Umbilical cord (tissue), 2 donors: ENCODE results near the gene NFIA. TPM values are rescaled to one million over a fixed set of nuclear protein-coding genes. Genes with fewer than 3 reads are reported as not detected.

Experiments used
- DNase-seq: peaks from one replicate; pipeline ENCODE4 v3.0.0-alpha.2; 2015; ENCODE audit warnings: low spot score
- total RNA-seq: library from RNA; depleted of rRNA; stranded (reverse); fragments of >200 nt; gene quantifications from one replicate; pipeline ENCODE4 v1.2.3, GENCODE V29; 2014; ENCODE audit warnings: low replicate concordance; ENCODE audit not compliant: insufficient read depth

NFIA gene
- total RNA-seq, 1 donor from 2014 or later = 23.6 TPM

DNA sequence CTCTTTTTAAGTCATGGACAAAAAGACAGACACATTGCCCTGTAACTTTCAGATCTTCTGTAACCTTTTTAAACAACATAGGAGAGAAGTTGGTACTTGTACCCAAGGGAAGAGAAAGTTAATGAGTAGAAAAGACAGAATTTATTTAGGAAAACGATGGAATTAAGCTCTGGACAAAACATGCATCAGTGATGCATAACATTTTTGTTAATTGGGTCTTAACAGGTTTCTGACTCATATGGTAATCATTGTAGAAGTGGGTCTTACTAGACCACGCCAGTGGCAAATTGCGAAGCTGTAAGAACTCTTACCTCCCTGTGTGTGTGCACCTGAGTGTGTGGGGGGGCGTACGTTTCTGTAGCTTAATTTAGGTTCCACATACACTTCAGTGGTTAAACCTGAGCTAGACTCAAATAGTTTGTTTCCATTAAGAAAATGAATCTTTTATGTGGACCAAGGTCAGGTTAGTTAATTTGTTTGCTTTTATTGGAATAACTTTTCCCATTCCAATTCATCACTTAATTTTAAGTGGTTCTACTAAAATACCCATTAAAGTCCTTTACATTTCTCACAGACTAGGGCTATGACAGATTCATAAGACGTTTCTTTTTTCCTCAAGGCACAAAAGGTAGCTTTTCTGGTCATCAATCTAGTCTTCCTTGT is 48.1 kb downstream of the NFIA start:
- no peak for DNase-seq

DNA sequence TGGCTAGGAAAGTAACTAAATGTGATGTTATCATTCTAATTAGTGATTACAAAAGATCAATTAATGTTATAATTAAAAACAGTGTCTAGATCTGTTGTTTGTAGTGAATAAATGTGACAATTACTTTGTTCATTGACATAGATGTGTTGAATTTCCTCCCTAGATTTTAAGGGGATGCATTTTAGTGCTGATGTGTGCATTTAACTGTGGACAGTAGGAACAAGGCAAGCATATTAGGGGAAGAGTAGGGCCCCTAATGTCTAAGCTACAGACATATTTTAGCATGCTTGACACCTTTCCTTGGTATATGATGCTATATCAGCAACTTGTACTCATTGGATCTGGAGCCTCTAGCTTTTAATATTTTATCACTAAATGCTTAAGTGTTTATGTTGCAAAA is 48.9 kb downstream of the NFIA start:
- DNase-seq = no peak

DNA sequence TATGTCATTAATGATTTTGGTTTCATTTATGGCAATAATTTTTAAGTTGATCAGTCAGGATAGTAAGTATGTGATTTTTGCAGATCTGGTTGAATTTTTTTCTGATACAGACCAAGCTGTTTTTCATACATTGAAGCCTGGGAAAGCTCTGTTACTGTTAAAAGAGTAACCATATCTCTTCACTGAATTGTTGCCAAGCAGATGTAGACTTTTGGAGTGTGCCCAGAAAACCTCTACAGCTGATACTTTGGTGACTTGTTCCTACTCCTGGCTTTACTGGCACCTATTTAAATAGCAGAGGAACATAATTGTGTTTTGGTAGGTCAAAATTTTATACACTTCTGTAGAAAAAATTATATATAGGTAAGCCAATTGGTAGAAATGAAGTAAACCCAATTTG is 49.4 kb downstream of the NFIA start:
- peak; percentile 86 for DNase-seq

DNA sequence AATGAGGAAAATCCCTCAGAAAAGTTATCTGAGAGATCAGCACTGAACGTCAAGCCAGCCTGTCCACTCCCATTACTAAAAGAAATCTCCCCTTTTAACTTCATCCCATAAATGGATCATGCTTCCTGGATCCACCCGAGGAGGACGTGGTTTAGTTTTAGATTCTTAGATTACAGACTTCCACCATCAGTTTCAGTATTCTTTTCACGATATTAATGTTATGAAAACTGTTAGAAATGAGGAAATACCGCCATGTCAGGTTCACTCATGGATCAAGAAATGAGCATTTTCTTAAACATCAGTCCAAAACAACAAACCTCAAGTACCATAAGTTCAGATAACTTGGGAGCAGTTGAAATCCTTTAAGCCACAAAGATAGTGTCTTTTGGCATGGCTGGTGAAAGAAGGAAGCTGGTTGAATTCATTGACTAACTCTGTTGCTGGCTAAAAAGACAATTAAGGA is 49.8 kb downstream of the NFIA start:
- peak; percentile 90 for DNase-seq

DNA sequence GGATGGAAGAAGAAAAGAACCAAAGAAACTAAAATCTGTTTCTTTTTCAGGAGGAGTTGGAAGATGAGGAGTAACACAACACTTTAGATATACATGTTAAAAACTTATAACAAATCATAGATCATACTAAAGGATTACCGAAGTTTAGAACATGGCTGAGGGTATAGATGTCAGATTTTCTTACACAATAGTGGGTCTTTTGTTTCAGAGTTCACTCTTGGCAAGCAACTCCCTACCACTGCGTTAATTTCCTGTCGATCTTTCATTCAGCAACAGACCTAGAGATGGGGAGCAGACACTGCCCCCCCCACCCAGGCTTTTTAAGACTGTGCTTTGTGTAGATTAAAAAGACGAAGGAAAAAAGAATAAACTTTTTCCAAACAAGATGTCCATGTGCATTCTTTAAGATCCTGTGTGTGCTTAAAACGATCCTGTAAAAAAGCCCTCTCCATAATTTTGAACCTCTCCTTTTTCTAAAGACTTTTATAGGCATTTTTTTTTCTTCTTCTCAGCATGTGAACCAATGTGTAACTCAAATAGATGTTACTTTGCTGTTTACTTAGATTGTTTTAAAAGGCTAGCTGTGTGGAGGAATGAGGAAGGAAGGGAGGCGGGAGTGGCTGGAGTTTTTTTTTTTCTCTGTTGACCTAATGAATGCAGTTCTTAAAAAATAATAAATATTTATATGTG is 50.4 kb downstream of the NFIA start:
- DNase-seq = peak; percentile 60

DNA sequence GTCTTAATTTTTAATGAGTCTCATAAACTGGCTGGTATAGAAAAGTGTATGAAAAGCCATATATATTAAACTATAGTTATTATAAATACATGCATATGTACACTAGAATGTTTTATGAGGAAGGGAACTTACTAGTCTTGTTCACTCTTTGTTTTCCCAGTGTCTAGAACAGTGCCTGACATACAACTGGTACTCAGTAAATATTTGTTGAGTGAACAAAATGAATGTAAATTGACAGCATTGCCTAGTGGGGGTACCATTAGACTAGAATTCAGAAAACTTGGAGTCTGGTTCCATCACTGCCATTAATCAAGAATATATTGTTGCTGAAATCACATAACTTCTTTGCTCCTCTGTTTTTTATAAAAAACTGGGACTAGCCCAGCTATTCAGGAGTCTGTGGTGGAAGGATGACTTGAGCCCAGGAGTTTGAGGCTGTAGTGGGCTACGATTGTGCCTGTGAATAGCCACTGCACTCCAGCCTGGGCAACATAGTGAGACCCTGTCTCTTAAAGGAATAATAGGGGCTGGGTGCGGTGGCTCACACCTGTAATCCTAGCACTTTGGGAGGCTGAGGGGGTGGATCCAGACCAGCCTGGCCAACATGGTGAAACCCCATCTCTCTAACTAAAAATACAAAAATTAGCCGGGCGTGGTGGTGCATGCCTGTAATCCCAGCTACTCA is 51.1 kb downstream of the NFIA start:
- DNase-seq = no peak

DNA sequence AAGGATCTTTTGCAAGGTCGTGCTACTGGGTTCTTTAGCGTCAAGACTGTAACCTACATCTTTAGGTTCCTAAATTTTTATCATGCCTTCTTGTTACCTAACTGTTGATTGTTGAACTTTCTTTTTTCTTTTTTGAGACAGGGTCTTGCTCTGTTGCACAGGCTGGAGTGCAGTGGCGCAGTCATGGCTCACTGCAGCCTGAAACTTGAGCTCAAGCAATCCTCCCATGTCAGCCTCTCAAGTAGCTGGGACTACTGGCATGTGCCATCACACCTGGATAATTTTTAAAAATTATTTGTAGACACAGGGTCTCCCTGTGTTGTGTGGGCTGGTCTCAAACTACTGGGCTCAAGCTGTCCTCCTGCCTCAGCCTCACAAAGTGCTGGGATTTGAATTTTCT is 52.9 kb downstream of the NFIA start:
- no peak for DNase-seq

DNA sequence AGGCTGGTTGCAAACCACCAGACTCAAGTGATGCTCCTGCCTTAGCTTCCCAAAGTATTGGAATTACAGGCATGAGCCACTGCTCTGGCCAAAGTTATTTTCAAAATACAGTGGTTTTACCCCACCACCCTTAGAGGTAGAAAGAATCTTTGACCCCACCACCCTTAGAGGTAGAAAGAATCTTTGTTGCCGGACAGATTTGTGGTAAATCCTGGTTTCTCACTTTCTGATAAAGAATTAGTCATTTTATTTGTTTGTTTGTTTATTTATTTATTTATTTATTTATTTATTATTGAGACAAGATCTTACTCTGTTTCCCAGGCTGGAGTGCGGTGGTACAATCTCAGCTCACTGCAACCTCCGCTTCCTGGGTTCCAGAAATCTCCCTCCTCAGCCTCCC is 55.9 kb downstream of the NFIA start:
- DNase-seq = no peak

DNA sequence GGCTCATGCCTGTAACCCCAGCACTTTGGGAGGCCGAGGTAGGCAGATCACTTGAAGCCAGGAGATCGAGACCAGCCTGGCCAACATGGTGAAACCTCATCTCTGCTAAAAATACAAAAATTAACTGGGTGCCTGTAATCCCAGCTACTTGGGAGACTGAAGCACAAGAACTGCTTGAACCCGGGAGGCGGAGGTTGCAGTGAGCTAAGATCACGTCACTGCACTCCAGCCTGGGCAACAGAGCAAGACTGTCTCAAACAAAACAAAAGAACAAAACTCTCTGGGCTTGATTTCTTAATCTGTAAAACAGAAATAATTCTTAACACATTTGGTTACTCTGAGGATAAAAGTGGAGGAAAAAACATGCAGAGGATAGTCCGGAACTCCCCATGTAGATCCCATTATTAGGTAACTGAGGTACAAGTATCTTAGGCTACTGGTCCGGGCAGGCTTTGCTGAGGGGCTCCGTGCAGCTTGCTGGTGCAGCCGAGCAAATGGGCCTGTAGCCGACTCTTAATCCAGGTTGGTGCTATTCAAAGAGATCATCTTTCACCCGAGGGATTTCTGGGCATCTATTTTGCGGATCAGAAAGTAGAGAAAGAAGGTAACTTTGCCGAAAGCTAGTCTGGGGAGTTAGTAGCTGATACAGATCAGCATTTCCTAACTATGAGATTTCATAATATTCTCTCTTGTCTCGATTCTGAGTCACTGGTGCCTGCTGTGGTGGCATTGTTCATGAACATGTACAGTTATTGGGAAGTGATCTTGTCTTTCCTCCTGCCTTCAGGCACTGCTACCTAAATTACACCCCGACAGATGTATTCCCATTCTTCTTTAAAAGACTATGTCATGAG is 56.8 kb downstream of the NFIA start:
- peak; percentile 43 for DNase-seq

DNA sequence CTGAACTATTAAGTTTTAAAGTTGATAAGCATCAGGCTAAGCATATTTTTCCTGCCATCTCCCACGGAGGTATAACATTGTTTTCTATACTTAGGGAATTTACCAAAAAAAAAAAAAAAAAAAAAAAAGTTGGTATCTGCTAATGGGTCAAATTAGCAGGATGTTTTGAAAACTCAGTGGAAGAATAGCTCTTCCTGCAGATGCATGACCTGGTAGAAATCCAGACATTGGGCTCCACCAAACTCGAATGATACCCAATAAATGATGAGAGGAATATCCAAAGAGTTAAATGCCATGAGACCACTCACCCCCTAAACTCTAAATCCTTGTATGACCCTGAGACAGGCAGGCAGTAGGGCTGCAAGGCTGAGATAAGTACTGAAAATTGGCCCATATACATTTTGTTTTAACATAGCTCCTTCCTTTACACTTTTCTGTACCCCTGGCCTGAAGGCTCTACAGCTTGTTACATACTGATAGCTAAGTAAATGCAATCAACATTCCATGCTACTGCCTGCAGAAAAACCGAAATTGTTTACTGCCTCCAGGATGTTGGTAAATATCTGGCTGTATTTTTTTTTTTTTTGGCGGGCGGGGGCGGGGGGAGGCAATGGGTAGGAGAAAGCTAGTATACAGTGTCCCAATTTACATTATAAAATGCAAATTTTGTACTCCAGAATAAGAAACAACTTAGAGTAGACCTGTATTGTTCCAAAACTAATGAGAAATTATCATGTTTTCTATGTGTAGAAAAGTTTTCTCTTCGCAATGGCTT is 57.6 kb downstream of the NFIA start:
- no peak for DNase-seq

DNA sequence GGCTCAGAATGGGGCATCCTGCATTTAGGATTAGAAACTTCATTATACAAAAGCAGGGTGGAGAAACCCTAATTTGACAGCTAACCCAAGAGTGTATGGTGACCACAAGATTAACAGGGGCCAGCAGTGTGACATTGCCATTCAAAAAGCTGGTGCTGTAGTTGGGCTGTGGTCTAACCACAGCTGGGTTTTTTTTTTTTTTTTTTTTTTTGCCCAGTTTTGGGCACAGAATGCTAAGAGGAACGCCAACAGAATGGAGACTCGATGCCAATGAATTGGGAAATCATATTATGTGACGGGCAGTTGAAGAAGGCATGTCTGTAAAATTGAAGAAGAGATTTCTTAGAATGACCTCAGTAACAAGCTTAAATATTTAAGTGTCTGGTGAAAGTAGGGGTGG is 58.4 kb downstream of the NFIA start:
- no peak for DNase-seq

DNA sequence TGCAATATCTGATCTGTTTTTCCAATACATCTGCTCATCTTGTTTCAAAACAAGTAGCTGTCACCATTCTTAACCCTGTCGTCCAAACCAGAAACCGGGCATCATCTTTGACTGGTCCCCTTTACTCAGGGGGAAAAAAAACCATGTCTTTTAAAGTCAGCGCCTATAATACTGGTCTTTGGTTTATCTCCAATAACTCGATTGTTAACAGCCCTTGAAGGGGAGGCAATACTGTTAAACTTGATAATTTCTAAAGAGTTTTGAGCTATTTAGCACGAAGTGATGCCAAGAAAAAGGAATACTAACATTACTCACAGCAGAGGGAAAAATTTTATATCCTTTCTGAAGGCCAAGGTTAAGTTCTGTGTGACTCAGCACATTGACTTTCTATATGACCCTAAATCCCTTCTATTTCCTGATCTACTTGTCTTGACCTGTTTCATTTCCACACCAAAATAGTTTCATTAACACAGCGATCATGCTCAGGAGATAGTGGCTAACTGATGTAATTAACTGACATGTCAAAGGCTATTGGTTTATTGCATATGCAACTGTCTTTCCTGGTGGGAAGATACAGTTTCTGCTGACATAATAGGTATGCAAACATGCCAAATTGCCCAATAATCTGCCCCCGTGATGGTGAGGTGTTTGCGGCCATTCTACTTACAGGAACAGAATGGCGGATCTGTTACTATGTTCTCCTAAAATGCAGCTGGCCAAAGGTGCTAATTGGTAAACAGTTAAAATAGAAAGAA is 59.1 kb downstream of the NFIA start:
- DNase-seq = peak; percentile 59

DNA sequence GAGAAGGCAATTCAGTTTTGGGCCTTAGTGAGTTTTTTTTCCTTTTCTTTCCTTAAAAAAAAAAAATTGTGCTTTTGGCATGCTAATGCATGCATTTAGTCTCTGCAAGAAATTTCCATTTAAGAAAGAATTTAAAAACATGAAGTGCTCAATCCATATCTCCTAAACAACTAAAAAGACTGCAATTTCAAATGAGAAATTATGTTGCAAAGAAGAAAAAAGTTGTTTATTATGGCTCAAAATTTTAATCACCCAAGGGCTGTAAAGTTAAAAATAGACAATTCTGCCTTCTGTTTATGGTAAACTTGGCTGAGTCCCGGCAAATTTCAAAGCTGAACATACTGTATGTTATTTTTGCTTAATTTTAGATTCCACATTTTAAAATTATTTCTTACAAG is 59.7 kb downstream of the NFIA start:
- no peak for DNase-seq

DNA sequence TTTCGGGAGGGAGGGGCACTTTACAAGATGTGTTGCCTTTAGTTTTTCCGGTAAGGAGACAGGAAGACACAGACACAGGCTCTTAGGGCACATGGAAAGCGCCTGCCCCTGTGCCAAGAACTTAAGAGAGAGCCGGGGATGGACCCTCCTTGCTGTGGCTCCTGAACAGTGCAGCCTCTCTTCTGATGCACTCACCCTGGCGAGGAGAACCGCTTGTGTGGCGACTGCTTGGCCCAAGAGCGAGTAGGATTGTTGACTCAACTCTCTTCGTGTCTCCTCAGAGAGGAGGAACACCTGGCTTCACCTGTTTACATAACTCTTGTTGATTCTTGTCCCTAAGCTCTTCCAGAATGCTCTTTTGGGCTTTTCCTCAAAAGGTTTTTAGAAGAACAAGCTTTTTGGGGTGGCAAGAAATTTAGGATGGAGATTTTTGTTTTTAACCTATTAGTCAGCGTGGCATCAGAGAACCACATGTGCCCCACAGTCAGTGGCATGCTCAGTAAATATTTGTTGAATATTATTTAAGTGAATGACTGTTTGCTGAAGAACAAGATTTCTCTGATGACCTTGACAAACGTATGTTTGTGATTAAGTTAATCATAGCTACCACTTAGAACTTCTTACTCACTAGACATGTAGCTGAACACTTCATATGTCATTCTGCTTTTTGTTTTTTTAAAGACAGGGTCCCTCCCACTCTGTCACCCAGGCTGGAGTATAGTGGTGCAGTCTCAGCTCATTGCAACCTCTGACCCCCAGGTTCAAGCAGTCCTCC is 60.6 kb downstream of the NFIA start:
- DNase-seq = no peak

DNA sequence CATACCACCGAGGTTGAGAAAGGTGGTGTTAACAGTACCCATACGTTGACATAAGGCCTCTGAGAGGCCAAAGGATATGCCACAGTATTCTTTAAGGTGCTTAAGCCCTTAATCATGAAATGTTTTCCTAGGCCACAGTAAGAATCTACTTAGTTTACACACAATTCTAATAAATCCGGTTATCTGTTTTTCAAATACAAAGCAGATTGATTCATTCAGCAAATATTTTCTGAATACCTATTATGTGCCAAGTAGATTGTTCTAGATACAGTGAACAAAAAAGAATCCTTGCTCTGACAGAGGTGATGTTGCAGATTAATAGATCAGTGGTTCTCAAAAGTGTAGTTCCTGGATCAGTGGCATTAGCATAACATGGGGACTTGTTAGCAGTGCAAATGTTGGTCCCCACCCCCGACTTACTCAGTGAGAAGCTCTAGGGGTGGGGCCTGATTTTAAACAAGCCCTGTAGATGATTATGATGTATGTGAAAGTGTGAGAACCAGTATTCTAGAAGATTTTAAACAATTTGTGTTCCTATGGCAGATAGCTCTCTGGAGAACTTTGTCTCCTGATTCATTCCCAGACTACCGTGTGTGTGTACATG is 61.6 kb downstream of the NFIA start:
- no peak for DNase-seq

DNA sequence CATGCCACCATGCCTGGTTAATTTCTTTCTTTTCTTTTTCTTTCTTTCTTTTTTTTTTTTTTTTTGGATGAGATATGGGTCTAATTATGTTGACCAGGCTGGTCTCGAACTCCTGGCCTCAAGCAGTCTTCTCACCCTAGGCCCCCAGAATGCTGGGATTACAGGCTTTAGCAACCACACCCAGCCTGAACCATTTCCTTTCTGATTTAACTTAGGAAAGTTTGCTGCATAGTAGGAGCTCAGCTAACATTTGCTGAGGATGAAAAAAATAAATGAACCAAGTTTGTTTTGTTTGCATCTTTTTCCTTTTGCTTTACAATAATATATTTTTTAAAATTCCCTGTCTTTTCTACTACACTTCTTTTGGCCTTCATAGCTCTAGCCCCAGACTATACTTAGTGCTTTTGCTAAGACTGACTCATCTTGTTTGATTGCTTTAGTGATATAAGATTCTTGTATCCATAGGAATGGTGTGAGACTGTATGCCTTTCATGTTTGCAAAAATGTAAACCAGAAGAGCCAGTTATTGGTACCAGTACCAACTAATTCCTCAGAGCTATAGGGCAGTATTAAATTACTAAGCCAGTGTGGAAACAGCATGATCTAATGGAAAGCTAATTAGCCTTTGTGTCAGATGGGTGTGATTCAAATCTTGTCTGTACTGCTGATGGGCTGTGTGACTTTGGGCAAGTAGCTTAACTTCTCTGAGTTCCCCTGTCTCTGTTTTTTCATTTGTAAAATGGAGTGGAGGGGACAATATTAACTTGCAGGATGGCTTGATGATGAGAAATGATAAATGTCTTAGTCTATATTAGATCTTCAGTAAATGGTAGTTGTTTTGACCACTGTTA is 66.9 kb downstream of the NFIA start:
- DNase-seq = peak; percentile 39

DNA sequence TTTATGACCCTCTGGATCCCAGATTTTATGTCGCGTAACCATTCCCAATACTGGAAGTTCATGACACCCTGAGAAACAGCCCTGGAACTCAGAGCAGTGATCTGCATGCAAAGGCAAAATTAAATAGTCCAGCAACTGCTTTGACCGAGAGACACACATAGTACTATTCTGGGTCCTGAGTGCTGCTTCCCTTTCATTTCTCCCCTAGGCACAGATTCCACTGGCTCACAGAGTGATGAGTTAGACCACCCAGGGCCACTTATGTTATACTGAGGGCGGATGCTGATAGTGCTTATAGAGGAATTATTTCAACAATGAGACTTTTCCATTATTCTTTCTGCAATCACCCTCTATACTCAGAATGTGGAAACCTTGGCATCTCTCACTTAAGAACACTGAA is 69.2 kb downstream of the NFIA start:
- DNase-seq = no peak

DNA sequence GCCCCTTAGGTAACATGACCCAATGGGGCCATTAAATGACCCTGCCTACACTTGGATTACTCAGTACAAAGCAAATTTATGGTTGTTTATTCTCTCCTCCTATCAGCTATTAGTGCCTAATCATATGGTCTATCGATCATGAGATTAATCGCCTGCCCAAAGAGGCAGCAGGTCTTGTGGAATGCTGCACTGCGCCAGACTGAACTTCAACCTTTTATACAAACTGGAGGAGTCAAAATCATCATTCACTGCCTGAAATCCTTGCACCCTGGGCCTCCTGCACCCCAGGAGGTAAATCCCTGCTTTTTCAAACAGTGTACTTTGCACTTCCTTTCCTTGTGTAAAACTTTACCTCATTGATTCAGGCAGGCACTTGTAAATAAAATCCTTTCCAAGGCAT is 69.7 kb downstream of the NFIA start:
- no peak for DNase-seq
